ENCODE measurements around the gene DYRK3. TPM values are rescaled to one million over a fixed set of nuclear protein-coding genes. Genes with fewer than 3 reads are reported as not detected.

DYRK3 gene
- total and polyA plus RNA-seq, 10 of the 15 experiments (the other 5 are each of a cell fraction or from before 2014, with no cell fraction given): 1.6 to 12.9 (median 10.3) TPM

DNA sequence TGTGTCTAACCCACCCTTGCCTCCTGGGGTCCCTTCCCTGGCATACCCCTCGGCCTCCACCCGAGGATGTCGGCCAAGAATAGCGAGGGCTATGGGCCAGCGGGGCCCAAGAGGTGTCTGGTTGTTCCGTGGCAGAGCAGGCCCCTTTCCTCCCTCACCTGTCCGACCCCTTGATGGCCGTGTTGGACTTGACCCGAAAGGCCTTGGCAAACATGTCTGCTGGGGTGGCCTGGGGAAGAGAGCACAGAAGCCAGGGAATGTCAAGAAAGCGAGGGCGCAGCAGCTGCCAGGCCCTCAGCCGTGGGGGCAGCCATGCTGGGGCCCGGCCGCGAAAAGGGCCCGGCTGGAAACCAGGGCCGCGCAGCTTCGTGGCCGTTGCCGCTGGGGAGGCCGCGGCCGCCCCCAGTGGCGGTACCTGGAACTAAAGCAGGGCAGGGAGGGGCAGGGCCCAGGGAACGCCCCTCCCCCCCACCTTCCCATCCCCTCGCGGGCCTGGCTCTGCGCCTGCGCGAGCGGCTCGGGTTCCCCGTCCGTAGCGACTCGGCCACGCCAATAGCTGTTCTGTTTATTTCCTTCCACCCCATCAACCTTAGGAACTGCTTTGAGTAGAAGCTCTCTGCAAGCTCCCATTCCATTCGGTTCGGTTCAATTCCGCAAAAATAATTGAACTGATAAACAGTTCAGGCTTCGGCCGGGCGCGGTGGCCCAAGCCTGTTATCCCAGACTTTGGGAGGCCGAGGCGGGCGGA lies 23.0 kb upstream of the DYRK3 start, which contains the start of gene EIF2D (continued):
- TF ChIP-seq, protein P1, sequence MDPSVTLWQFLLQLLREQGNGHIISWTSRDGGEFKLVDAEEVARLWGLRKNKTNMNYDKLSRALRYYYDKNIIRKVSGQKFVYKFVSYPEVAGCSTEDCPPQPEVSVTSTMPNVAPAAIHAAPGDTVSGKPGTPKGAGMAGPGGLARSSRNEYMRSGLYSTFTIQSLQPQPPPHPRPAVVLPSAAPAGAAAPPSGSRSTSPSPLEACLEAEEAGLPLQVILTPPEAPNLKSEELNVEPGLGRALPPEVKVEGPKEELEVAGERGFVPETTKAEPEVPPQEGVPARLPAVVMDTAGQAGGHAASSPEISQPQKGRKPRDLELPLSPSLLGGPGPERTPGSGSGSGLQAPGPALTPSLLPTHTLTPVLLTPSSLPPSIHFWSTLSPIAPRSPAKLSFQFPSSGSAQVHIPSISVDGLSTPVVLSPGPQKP (IDR thresholded peaks at IDR 0.05; ENCODE audit: low read depth, low read length): peak; percentile 39; the same call in 1 of the 2 replicates
- TF ChIP-seq NFYA (IDR thresholded peaks at IDR 0.05; ENCODE audit: borderline replicate concordance, low read depth, low read length) (no peak), TCF3 (IDR thresholded peaks at IDR 0.05; ENCODE audit: borderline replicate concordance, insufficient read depth, low read depth, low read length) (peak; percentile 94), IKZF1 (conservative IDR thresholded peaks at IDR 0.05) (peak; percentile 97), BCL11A (IDR thresholded peaks at IDR 0.05; ENCODE audit: low read depth, low read length) (0 out of 2 replicates have a peak, but pooled peaks have one; percentile 48), SPI1 (IDR thresholded peaks at IDR 0.05; ENCODE audit: borderline replicate concordance, insufficient read depth, low read depth, low read length) (no peak), HDGF (IDR thresholded peaks at IDR 0.05) (0 out of 2 replicates have a peak, but pooled peaks have one; percentile 25), IRF4 (IDR thresholded peaks at IDR 0.05; ENCODE audit: low read depth, low read length) (peak; percentile 56), ZNF217 (IDR thresholded peaks at IDR 0.05) (peak; percentile 76), FOXM1 (IDR thresholded peaks at IDR 0.05; ENCODE audit: low read depth, low read length) (peak; percentile 64; the same call in 1 of the 2 replicates), CBX5 (IDR thresholded peaks at IDR 0.05; ENCODE audit: low read depth) (0 out of 2 replicates have a peak, but pooled peaks have one; percentile 90), RAD51 (IDR thresholded peaks at IDR 0.05) (no peak), BRCA1 (IDR thresholded peaks at IDR 0.05; ENCODE audit: low read depth, low read length) (no peak; the same call in 1 of the 2 replicates), ZNF622 (IDR thresholded peaks at IDR 0.05) (no peak; the same call in 1 of the 2 replicates), TCF7 (IDR thresholded peaks at IDR 0.05; ENCODE audit: borderline replicate concordance) (no peak), EZH2 (IDR thresholded peaks at IDR 0.05; ENCODE audit: borderline replicate concordance, control insufficient read depth, low read depth, low read length) (no peak), ETV6 (conservative IDR thresholded peaks at IDR 0.05 in 1 of 2, IDR thresholded peaks at IDR 0.05 in 1 of 2; ENCODE audit: borderline replicate concordance in 1 of 2, low read depth in 1 of 2) (peak in 1 of 2 experiments; percentile 60; a peak in 1 of 4 replicates)
- TF ChIP-seq, protein P2, sequence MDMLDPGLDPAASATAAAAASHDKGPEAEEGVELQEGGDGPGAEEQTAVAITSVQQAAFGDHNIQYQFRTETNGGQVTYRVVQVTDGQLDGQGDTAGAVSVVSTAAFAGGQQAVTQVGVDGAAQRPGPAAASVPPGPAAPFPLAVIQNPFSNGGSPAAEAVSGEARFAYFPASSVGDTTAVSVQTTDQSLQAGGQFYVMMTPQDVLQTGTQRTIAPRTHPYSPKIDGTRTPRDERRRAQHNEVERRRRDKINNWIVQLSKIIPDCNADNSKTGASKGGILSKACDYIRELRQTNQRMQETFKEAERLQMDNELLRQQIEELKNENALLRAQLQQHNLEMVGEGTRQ (IDR thresholded peaks at IDR 0.05; ENCODE audit: borderline replicate concordance, low read depth, low read length): no peak
- TF ChIP-seq, protein P3, sequence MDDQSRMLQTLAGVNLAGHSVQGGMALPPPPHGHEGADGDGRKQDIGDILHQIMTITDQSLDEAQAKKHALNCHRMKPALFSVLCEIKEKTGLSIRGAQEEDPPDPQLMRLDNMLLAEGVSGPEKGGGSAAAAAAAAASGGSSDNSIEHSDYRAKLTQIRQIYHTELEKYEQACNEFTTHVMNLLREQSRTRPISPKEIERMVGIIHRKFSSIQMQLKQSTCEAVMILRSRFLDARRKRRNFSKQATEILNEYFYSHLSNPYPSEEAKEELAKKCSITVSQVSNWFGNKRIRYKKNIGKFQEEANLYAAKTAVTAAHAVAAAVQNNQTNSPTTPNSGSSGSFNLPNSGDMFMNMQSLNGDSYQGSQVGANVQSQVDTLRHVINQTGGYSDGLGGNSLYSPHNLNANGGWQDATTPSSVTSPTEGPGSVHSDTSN (IDR thresholded peaks at IDR 0.05; ENCODE audit: insufficient replicate concordance, low read depth, low read length): no peak
- TF ChIP-seq, protein P4, sequence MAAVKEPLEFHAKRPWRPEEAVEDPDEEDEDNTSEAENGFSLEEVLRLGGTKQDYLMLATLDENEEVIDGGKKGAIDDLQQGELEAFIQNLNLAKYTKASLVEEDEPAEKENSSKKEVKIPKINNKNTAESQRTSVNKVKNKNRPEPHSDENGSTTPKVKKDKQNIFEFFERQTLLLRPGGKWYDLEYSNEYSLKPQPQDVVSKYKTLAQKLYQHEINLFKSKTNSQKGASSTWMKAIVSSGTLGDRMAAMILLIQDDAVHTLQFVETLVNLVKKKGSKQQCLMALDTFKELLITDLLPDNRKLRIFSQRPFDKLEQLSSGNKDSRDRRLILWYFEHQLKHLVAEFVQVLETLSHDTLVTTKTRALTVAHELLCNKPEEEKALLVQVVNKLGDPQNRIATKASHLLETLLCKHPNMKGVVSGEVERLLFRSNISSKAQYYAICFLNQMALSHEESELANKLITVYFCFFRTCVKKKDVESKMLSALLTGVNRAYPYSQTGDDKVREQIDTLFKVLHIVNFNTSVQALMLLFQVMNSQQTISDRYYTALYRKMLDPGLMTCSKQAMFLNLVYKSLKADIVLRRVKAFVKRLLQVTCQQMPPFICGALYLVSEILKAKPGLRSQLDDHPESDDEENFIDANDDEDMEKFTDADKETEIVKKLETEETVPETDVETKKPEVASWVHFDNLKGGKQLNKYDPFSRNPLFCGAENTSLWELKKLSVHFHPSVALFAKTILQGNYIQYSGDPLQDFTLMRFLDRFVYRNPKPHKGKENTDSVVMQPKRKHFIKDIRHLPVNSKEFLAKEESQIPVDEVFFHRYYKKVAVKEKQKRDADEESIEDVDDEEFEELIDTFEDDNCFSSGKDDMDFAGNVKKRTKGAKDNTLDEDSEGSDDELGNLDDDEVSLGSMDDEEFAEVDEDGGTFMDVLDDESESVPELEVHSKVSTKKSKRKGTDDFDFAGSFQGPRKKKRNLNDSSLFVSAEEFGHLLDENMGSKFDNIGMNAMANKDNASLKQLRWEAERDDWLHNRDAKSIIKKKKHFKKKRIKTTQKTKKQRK (IDR thresholded peaks at IDR 0.05; ENCODE audit: low read depth, low read length): peak; percentile 56
- TF ChIP-seq, protein P5, sequence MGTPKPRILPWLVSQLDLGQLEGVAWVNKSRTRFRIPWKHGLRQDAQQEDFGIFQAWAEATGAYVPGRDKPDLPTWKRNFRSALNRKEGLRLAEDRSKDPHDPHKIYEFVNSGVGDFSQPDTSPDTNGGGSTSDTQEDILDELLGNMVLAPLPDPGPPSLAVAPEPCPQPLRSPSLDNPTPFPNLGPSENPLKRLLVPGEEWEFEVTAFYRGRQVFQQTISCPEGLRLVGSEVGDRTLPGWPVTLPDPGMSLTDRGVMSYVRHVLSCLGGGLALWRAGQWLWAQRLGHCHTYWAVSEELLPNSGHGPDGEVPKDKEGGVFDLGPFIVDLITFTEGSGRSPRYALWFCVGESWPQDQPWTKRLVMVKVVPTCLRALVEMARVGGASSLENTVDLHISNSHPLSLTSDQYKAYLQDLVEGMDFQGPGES (IDR thresholded peaks at IDR 0.05): no peak
